Body of pancreas (tissue), 4 donors: Measurements from ENCODE around the gene ATXN7.

Experiments used
- POLR2A ChIP-seq, 3 donors: fragments of 450-650 bp; IDR thresholded peaks; one replicate each; pipeline ENCODE4 v1.6.1; 2016; ENCODE audit warnings: antibody characterized with exemption in 3 of 3, mild to moderate bottlenecking in 2 of 3
- TF ChIP-seq, protein P1 (sequence below), 7 experiments: fragments of 450-650 bp in 4 of 7; fragments of 200-600 bp in 3 of 7; sonication (generic) in 3 of 7; IDR thresholded peaks; one replicate each; pipeline ENCODE4 v1.5.1; 2016 to 2019; ENCODE audit warnings: antibody characterized with exemption in 7 of 7

DNA sequence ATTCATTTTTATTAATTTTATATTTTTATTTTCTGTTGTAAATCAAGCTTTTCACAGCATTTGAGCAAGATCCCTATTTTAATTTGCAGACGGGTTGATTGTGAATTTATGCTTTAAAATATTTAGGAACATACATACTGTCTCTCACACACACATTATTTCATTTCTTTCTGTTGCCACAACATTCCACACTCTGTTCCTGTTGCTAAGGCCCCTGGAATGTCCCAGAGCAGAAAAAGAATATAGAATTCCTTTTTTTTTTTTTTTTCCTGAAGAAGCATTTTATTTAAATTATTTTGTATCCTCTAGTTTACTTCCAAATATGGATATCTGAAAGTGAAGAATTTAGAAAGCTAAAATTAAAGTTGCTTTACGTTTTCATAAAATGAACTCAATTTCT, 85.3 kb downstream of the ATXN7 start:
- no peak for TF ChIP-seq POLR2A (IDR thresholded peaks at IDR 0.05)
- TF ChIP-seq, protein P1, sequence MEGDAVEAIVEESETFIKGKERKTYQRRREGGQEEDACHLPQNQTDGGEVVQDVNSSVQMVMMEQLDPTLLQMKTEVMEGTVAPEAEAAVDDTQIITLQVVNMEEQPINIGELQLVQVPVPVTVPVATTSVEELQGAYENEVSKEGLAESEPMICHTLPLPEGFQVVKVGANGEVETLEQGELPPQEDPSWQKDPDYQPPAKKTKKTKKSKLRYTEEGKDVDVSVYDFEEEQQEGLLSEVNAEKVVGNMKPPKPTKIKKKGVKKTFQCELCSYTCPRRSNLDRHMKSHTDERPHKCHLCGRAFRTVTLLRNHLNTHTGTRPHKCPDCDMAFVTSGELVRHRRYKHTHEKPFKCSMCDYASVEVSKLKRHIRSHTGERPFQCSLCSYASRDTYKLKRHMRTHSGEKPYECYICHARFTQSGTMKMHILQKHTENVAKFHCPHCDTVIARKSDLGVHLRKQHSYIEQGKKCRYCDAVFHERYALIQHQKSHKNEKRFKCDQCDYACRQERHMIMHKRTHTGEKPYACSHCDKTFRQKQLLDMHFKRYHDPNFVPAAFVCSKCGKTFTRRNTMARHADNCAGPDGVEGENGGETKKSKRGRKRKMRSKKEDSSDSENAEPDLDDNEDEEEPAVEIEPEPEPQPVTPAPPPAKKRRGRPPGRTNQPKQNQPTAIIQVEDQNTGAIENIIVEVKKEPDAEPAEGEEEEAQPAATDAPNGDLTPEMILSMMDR (IDR thresholded peaks at IDR 0.05): no peak
